Measurements from ENCODE around the gene FOCAD.
A peak's percentile ranks its signal among the peaks of the same experiment; 100 is the strongest.

Gene FOCAD

DNA sequence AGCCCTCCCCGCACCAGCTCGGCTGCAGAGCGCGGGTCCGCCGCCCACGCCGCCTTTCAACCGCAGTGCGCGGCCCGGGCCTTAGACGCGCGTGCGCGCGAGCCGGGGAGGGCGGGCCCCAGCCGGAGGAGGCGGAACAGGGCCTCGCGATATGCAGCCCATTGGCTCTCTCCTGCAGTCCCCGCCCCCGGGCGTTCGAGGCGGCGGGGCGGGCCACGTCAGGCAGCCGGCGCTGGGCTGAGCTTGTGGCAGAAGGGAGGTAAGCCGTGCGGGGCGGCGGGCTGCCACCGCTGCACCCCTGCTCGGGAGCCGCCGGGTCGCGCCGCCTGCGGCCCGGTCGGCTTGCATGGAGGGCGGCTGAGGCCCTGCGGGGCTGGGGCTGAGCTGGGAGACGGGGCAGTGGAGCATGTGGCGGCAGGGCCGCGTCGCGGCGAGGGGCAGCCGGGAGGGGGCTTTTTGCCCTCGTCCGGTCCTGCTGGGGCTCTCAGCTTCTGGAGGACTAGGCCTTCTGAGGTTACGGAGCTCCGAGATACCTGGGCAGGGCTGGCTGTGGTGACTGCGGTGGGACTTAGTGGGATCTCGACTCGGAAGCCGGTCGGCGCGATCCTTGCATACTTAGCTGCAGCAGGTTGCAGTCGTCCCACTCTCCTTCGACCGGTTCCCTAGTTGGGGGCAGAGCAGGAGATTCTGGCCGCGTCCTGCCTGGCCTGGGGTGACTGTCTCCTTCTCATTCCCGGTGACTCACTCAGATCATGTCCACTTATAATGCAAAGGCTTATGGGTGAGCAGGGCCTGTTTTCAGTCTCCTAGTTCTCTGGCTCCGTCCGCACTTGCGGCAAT lies at the start of gene FOCAD:
TSS of gene FOCAD (plus strand) at position 225 of the 840 bp plus-strand sequence. CDS start 31,095 bp downstream, outside the sequence.
- no peak for TF ChIP-seq CTCF (IDR thresholded peaks at IDR 0.05; ENCODE audit: low read depth, low read length, missing control alignments)
- H3K4me3 ChIP-seq (ENCODE audit: low read depth, low read length) = peak within 1 kb of the TSS; percentile 76
- DNase-seq (ENCODE audit: low read depth) = peak; percentile 74

DNA sequence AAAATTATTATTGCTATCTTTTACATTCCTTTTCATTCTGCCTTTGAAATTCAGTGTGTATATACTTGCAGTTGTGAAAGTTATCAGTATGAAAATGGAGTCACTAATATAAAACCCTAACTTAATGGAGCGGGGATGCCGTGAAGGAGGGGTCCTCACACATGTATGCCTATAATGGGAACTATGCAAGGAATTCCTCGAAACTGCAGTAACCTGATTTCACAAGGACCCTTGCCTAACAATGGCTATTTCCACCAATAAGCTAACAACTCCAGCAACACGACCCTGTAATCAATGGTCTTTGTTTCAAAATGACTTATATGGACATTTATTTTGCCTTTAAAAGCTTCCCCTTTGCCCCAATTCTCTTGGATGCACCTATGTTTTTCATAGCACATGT lies 49.2 kb upstream of the FOCAD start:
- TF ChIP-seq CTCF (IDR thresholded peaks at IDR 0.05; ENCODE audit: low read depth, low read length, missing control alignments) = no peak
- H3K4me3 ChIP-seq (ENCODE audit: low read depth, low read length) = no peak overlapping the region
- no peak for DNase-seq (ENCODE audit: low read depth)

GRCh38 chr9:20636888-20637440 lies 47.1 kb upstream of the FOCAD start:
- no peak for TF ChIP-seq CTCF (IDR thresholded peaks at IDR 0.05; ENCODE audit: low read depth, low read length, missing control alignments)
- H3K4me3 ChIP-seq (ENCODE audit: low read depth, low read length) = no peak overlapping the region
- no peak for DNase-seq (ENCODE audit: low read depth)

- peak; percentile 70 for DNase-seq (ENCODE audit: low read depth)
- no peak overlapping the region for H3K4me3 ChIP-seq (ENCODE audit: low read depth, low read length)
- no peak for TF ChIP-seq CTCF (IDR thresholded peaks at IDR 0.05; ENCODE audit: low read depth, low read length, missing control alignments)
Observed at GRCh38 chr9:20640331-20641187, 43.5 kb upstream of the FOCAD start.

GRCh38 chr9:20642045-20642444 lies 42.0 kb upstream of the FOCAD start:
- no peak overlapping the region for H3K4me3 ChIP-seq (ENCODE audit: low read depth, low read length)
- no peak for DNase-seq (ENCODE audit: low read depth)
- TF ChIP-seq CTCF (IDR thresholded peaks at IDR 0.05; ENCODE audit: low read depth, low read length, missing control alignments) = no peak

GRCh38 chr9:20643660-20644059 lies 40.4 kb upstream of the FOCAD start:
- TF ChIP-seq CTCF (IDR thresholded peaks at IDR 0.05; ENCODE audit: low read depth, low read length, missing control alignments) = no peak
- no peak for DNase-seq (ENCODE audit: low read depth)
- no peak overlapping the region for H3K4me3 ChIP-seq (ENCODE audit: low read depth, low read length)

Data from GM12864 (cell line).